A172 (cell line): ENCODE measurements around the gene MSL3. TPM values are rescaled to one million over a fixed set of nuclear protein-coding genes. Genes with fewer than 3 reads are reported as not detected.
A peak's percentile ranks its signal among the peaks of the same experiment; 100 is the strongest.

Experiments
- DNase-seq: peaks from one replicate; pipeline ENCODE4 v3.0.0-alpha.2; 2015; ENCODE audit warnings: low spot score
- total RNA-seq: library from RNA; depleted of rRNA; stranded (reverse); fragments of >200 nt; shearing (Covaris generic); gene quantifications from 2 replicates; pipeline ENCODE4 v1.2.3, GENCODE V29; 2014

Gene MSL3
- total RNA-seq, 1 experiment from 2014 or later, result 55.9 TPM

- DNase-seq, result peak; percentile 94
Observed at GRCh38 chrX:11759461-11760311, 1.6 kb downstream of the MSL3 start.

- DNase-seq, result no peak
Observed at GRCh38 chrX:11760958-11761357, 2.9 kb downstream of the MSL3 start.

GRCh38 chrX:11764602-11765067, 6.6 kb downstream of the MSL3 start:
- DNase-seq, result no peak

GRCh38 chrX:11765449-11765848, 7.4 kb downstream of the MSL3 start:
- no peak for DNase-seq

GRCh38 chrX:11766487-11766886, 8.4 kb downstream of the MSL3 start:
- no peak for DNase-seq

- no peak for DNase-seq
Observed at GRCh38 chrX:11768039-11768438, 10.0 kb downstream of the MSL3 start.

GRCh38 chrX:11770320-11770719, 12.3 kb downstream of the MSL3 start:
- DNase-seq, result peak; percentile 49

- DNase-seq, result no peak
Observed at GRCh38 chrX:11778230-11778629, 20.2 kb downstream of the MSL3 start.

- no peak for DNase-seq
Observed at GRCh38 chrX:11781133-11781532, 23.1 kb downstream of the MSL3 start.

- DNase-seq, result no peak
Observed at GRCh38 chrX:11781734-11782370, 23.8 kb downstream of the MSL3 start.

- no peak for DNase-seq
Observed at GRCh38 chrX:11784543-11784942, 26.5 kb downstream of the MSL3 start.

GRCh38 chrX:11786862-11787261, 28.8 kb downstream of the MSL3 start:
- DNase-seq, result no peak

GRCh38 chrX:11787564-11787963, 29.5 kb downstream of the MSL3 start:
- peak; percentile 16 for DNase-seq

- no peak for DNase-seq
Observed at GRCh38 chrX:11789809-11790208, 31.8 kb downstream of the MSL3 start.

- DNase-seq, result no peak
Observed at GRCh38 chrX:11791090-11791489, 33.1 kb downstream of the MSL3 start.

- no peak for DNase-seq
Observed at GRCh38 chrX:11791537-11791936, 33.5 kb downstream of the MSL3 start.

GRCh38 chrX:11792461-11793421, 34.7 kb downstream of the MSL3 start:
- DNase-seq, result peak; percentile 5

GRCh38 chrX:11793734-11794133, 35.7 kb downstream of the MSL3 start:
- DNase-seq, result no peak

GRCh38 chrX:11813341-11813740, 55.3 kb downstream of the MSL3 start:
- no peak for DNase-seq
